WTC11 (cell line): ENCODE measurements around the gene PDCD1. TPM values are rescaled to one million over a fixed set of nuclear protein-coding genes. Genes with fewer than 3 reads are reported as not detected.

Experiments used
- ATAC-seq: fragments of 200-7000 bp; cut with Tn5 transposase; 2 replicates; pipeline ENCODE4 v1.10.0; 2021; ENCODE audit warnings: mild to moderate bottlenecking, moderate library complexity
- CTCF ChIA-PET: fragments of 300-600 bp; sonication (Branson Sonifier 250); formaldehyde crosslinking; loops from one replicate; lab custom pipeline; 2021; ENCODE audit warnings: antibody characterized with exemption; lab: Charles Lee
- POLR2A ChIA-PET: fragments of 350-600 bp; sonication (Branson Sonifier 250); formaldehyde crosslinking; loops from one replicate; lab custom pipeline; 2021; ENCODE audit warnings: antibody characterized with exemption; lab: Charles Lee
- DNase-seq: peaks from one replicate; pipeline ENCODE4 v3.0.0; 2021; ENCODE audit warnings: low spot score
- H3K27ac Mint-ChIP-seq: 2 replicates; pipeline ENCODE4 v1.8.0; 2021; ENCODE audit warnings: mixed read lengths
- H3K27me3 Mint-ChIP-seq: 2 replicates; pipeline ENCODE4 v1.8.0; 2021; ENCODE audit warnings: low read depth, mild to moderate bottlenecking, moderate library complexity, mixed read lengths
- H3K36me3 Mint-ChIP-seq: 2 replicates; pipeline ENCODE4 v1.8.0; 2021; ENCODE audit warnings: mixed read lengths
- H3K4me1 Mint-ChIP-seq: 2 replicates; pipeline ENCODE4 v1.8.0; 2022; ENCODE audit warnings: mixed read lengths
- H3K4me3 Mint-ChIP-seq: 2 replicates; pipeline ENCODE4 v1.8.0; 2021; ENCODE audit warnings: mild to moderate bottlenecking, moderate library complexity, mixed read lengths
- H3K9me3 Mint-ChIP-seq: 2 replicates; pipeline ENCODE4 v1.8.0; 2021; ENCODE audit warnings: mixed read lengths
- E2F5 ChIP-seq: sonication (generic); formaldehyde crosslinking; IDR thresholded peaks from 2 replicates; pipeline ENCODE4 v1.8.1; 2022; ENCODE audit warnings: mild to moderate bottlenecking, moderate library complexity, missing genetic modification reagents
- ERG ChIP-seq: fragments of 250-450 bp; sonication (Bioruptor Pico); IDR thresholded peaks from 2 replicates; pipeline ENCODE4 v1.8.0; 2021; ENCODE audit warnings: mild to moderate bottlenecking
- ETV6 ChIP-seq: sonication (generic); formaldehyde crosslinking; IDR thresholded peaks from 2 replicates; pipeline ENCODE4 v1.8.1; 2022; ENCODE audit warnings: mild to moderate bottlenecking, missing genetic modification reagents
- FOXP1 ChIP-seq: sonication (generic); formaldehyde crosslinking; IDR thresholded peaks from 2 replicates; pipeline ENCODE4 v1.8.0; 2022; ENCODE audit warnings: missing genetic modification reagents, mild to moderate bottlenecking, moderate library complexity, borderline replicate concordance
- GTF2I ChIP-seq: fragments of 250-450 bp; sonication (Bioruptor Pico); conservative IDR thresholded peaks from 2 replicates; pipeline ENCODE4 v1.4.0; 2021; ENCODE audit warnings: mild to moderate bottlenecking
- HMGA2 ChIP-seq: fragments of 250-450 bp; sonication (Bioruptor Pico); IDR thresholded peaks from 2 replicates; pipeline ENCODE4 v1.4.0; 2021; ENCODE audit warnings: mild to moderate bottlenecking, moderate library complexity
- IRF2 ChIP-seq: sonication (generic); formaldehyde crosslinking; IDR thresholded peaks from 2 replicates; pipeline ENCODE4 v1.8.0; 2022; ENCODE audit warnings: low read depth, missing genetic modification reagents, borderline replicate concordance
- MAX ChIP-seq: sonication (generic); formaldehyde crosslinking; IDR thresholded peaks from 2 replicates; pipeline ENCODE4 v1.8.0; 2022; ENCODE audit warnings: mild to moderate bottlenecking, missing genetic modification reagents
- RELA ChIP-seq: sonication (generic); formaldehyde crosslinking; IDR thresholded peaks from 2 replicates; pipeline ENCODE4 v1.8.1; 2022; ENCODE audit warnings: missing genetic modification reagents, mild to moderate bottlenecking, borderline replicate concordance
- RORB ChIP-seq: fragments of 250-450 bp; sonication (Bioruptor Pico); IDR thresholded peaks from 2 replicates; pipeline ENCODE4 v1.9.0; 2021; ENCODE audit warnings: mild to moderate bottlenecking
- SMAD4 ChIP-seq: sonication (generic); formaldehyde crosslinking; IDR thresholded peaks from 2 replicates; pipeline ENCODE4 v1.8.0; 2022; ENCODE audit warnings: mild to moderate bottlenecking, missing genetic modification reagents
- TCF7 ChIP-seq: sonication (generic); formaldehyde crosslinking; IDR thresholded peaks from 2 replicates; pipeline ENCODE4 v1.8.0; 2022; ENCODE audit warnings: mild to moderate bottlenecking, low read depth, missing genetic modification reagents, moderate library complexity
- USF1 ChIP-seq: sonication (generic); formaldehyde crosslinking; IDR thresholded peaks from 2 replicates; pipeline ENCODE4 v1.8.0; 2022; ENCODE audit warnings: mild to moderate bottlenecking, missing genetic modification reagents
- ZNF121 ChIP-seq: sonication (generic); formaldehyde crosslinking; IDR thresholded peaks from 2 replicates; pipeline ENCODE4 v1.8.0; 2023; ENCODE audit warnings: missing genetic modification reagents
- ZNF416 ChIP-seq: fragments of 250-450 bp; sonication (Bioruptor Pico); IDR thresholded peaks from 2 replicates; pipeline ENCODE4 v1.9.0; 2021; ENCODE audit warnings: mild to moderate bottlenecking, inconsistent platforms
- total RNA-seq: library from RNA; stranded (reverse); gene quantifications from 3 replicates; pipeline ENCODE4 v1.2.3, GENCODE V29; 2021
- TF ChIP-seq, protein P1 (sequence below): sonication (generic); formaldehyde crosslinking; IDR thresholded peaks from 2 replicates; pipeline ENCODE4 v1.8.0; 2023; ENCODE audit warnings: missing genetic modification reagents, mild to moderate bottlenecking, borderline replicate concordance
- TF ChIP-seq, protein P2 (sequence below): sonication (generic); formaldehyde crosslinking; IDR thresholded peaks from 2 replicates; pipeline ENCODE4 v1.8.1; 2022; ENCODE audit warnings: low read depth, missing genetic modification reagents, borderline replicate concordance
- TF ChIP-seq, protein P3 (sequence below): sonication (generic); formaldehyde crosslinking; IDR thresholded peaks from 2 replicates; pipeline ENCODE4 v1.8.1; 2023; ENCODE audit warnings: mild to moderate bottlenecking, missing genetic modification reagents, moderate library complexity

The PDCD1 gene
- total RNA-seq, 1 experiment from 2014 or later = 0.52 TPM

- TF ChIP-seq USF1 (CRISPR knock-in tag) (no peak), IRF2 (CRISPR knock-in tag) (no peak)
- TF ChIP-seq, protein P1, sequence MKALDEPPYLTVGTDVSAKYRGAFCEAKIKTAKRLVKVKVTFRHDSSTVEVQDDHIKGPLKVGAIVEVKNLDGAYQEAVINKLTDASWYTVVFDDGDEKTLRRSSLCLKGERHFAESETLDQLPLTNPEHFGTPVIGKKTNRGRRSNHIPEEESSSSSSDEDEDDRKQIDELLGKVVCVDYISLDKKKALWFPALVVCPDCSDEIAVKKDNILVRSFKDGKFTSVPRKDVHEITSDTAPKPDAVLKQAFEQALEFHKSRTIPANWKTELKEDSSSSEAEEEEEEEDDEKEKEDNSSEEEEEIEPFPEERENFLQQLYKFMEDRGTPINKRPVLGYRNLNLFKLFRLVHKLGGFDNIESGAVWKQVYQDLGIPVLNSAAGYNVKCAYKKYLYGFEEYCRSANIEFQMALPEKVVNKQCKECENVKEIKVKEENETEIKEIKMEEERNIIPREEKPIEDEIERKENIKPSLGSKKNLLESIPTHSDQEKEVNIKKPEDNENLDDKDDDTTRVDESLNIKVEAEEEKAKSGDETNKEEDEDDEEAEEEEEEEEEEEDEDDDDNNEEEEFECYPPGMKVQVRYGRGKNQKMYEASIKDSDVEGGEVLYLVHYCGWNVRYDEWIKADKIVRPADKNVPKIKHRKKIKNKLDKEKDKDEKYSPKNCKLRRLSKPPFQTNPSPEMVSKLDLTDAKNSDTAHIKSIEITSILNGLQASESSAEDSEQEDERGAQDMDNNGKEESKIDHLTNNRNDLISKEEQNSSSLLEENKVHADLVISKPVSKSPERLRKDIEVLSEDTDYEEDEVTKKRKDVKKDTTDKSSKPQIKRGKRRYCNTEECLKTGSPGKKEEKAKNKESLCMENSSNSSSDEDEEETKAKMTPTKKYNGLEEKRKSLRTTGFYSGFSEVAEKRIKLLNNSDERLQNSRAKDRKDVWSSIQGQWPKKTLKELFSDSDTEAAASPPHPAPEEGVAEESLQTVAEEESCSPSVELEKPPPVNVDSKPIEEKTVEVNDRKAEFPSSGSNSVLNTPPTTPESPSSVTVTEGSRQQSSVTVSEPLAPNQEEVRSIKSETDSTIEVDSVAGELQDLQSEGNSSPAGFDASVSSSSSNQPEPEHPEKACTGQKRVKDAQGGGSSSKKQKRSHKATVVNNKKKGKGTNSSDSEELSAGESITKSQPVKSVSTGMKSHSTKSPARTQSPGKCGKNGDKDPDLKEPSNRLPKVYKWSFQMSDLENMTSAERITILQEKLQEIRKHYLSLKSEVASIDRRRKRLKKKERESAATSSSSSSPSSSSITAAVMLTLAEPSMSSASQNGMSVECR (CRISPR knock-in tag) = no peak
- TF ChIP-seq, protein P2, sequence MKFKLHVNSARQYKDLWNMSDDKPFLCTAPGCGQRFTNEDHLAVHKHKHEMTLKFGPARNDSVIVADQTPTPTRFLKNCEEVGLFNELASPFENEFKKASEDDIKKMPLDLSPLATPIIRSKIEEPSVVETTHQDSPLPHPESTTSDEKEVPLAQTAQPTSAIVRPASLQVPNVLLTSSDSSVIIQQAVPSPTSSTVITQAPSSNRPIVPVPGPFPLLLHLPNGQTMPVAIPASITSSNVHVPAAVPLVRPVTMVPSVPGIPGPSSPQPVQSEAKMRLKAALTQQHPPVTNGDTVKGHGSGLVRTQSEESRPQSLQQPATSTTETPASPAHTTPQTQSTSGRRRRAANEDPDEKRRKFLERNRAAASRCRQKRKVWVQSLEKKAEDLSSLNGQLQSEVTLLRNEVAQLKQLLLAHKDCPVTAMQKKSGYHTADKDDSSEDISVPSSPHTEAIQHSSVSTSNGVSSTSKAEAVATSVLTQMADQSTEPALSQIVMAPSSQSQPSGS (CRISPR knock-in tag) = no peak
Observed at GRCh38 chr2:241848761-241849615, 9.7 kb downstream of the PDCD1 start (continued).

GRCh38 chr2:241846406-241846805 is 12.3 kb downstream of the PDCD1 start:
- Mint-ChIP-seq H3K36me3 (no peaks in the 10 kb centered on the region), H3K27me3 (peaks cover 37% of the 10 kb centered on the region), H3K9me3 (no peaks in the 10 kb centered on the region), H3K4me3 (no peak overlapping the region), H3K4me1 (peaks cover 15% of the 10 kb centered on the region), H3K27ac (no peak overlapping the region)
- TF ChIP-seq E2F5 (CRISPR knock-in tag) (no peak), ERG (CRISPR knock-in tag) (no peak), ZNF416 (CRISPR knock-in tag) (no peak)
- no peak for DNase-seq
- ATAC-seq = no peak
- ChIA-PET POLR2A (no interaction called here), CTCF (no interaction called here)

- no peaks in the 10 kb centered on the region for H3K36me3 Mint-ChIP-seq
- ChIA-PET POLR2A (interaction anchor here (0.7 kb wide), 1 partner anchor 12 kb away, joined by 8 read pairs; no protein-coding TSS in a partner anchor), CTCF (interaction anchor here (0.7 to 1.3 kb wide), 2 partner anchors 21 to 31 kb away, joined by 3 to 4 read pairs; no protein-coding TSS in a partner anchor)
- peak overlapping the region; percentile 69 for H3K4me3 Mint-ChIP-seq
- DNase-seq (no peak), ATAC-seq (no peak)
- no peak overlapping the region for H3K27ac Mint-ChIP-seq
- no peaks in the 10 kb centered on the region for H3K9me3 Mint-ChIP-seq
- peaks cover 19% of the 10 kb centered on the region for H3K4me1 Mint-ChIP-seq
- H3K27me3 Mint-ChIP-seq = peaks cover 38% of the 10 kb centered on the region
- TF ChIP-seq FOXP1 (CRISPR knock-in tag) (no peak), SMAD4 (CRISPR knock-in tag) (no peak), GTF2I (no peak), RORB (CRISPR knock-in tag) (no peak), MAX (CRISPR knock-in tag) (no peak), IRF2 (CRISPR knock-in tag) (no peak), HMGA2 (CRISPR knock-in tag) (no peak), RELA (CRISPR knock-in tag) (no peak), ZNF121 (CRISPR knock-in tag) (no peak), TCF7 (CRISPR knock-in tag) (no peak), ETV6 (CRISPR knock-in tag) (no peak)
- TF ChIP-seq, protein P3, sequence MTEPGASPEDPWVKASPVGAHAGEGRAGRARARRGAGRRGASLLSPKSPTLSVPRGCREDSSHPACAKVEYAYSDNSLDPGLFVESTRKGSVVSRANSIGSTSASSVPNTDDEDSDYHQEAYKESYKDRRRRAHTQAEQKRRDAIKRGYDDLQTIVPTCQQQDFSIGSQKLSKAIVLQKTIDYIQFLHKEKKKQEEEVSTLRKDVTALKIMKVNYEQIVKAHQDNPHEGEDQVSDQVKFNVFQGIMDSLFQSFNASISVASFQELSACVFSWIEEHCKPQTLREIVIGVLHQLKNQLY (CRISPR knock-in tag) = no peak
Observed at GRCh38 chr2:241844831-241845578, 13.7 kb downstream of the PDCD1 start.
